B cell (primary cell): ENCODE measurements around the gene LHX1.

Source experiments
- CTCF ChIP-seq: fragments of 200-600 bp; IDR thresholded peaks from one replicate; pipeline ENCODE4 v1.8.0; 2022; ENCODE audit warnings: antibody characterized with exemption, mild to moderate bottlenecking
- EZH2 ChIP-seq: IDR thresholded peaks from 2 replicates; pipeline ENCODE4 v1.6.1; 2012; ENCODE audit warnings: borderline replicate concordance, low read depth, mild to moderate bottlenecking, moderate library complexity, low read length; ENCODE audit not compliant: insufficient read depth, poor library complexity, severe bottlenecking

- TF ChIP-seq CTCF: no peak
- TF ChIP-seq EZH2: no peak
Observed at GRCh38 chr17:36949461-36949927, 12.2 kb downstream of the LHX1 start.
